ENCODE measurements around the gene C6.

The C6 gene

DNA sequence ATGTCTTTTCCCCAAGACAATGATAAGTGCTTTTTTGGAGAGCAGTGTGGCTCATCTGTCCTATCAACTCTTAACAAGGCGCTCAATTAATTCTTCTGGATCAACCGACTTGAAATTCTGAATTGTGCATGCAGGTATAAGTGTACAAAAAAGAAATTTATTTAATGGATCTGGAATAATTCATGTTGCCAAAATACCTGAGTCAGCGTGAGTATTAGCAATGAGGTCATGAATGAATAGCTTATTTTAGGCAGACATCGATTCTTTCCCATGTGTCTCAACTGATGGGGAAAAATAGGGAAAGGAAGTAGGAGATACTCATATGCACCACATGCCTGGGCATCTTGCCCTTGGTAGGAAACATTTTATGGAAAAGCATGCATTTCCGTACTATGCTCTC, 68.0 kb downstream of the C6 start:
- TF ChIP-seq, protein P1, sequence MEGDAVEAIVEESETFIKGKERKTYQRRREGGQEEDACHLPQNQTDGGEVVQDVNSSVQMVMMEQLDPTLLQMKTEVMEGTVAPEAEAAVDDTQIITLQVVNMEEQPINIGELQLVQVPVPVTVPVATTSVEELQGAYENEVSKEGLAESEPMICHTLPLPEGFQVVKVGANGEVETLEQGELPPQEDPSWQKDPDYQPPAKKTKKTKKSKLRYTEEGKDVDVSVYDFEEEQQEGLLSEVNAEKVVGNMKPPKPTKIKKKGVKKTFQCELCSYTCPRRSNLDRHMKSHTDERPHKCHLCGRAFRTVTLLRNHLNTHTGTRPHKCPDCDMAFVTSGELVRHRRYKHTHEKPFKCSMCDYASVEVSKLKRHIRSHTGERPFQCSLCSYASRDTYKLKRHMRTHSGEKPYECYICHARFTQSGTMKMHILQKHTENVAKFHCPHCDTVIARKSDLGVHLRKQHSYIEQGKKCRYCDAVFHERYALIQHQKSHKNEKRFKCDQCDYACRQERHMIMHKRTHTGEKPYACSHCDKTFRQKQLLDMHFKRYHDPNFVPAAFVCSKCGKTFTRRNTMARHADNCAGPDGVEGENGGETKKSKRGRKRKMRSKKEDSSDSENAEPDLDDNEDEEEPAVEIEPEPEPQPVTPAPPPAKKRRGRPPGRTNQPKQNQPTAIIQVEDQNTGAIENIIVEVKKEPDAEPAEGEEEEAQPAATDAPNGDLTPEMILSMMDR (IDR thresholded peaks at IDR 0.05; ENCODE audit: insufficient read depth, low read depth, low read length, missing control alignments): no peak
- no peak overlapping the region for H3K4me3 ChIP-seq (ENCODE audit: low read depth, low read length)
- DNase-seq (ENCODE audit: low read depth): no peak

DNA sequence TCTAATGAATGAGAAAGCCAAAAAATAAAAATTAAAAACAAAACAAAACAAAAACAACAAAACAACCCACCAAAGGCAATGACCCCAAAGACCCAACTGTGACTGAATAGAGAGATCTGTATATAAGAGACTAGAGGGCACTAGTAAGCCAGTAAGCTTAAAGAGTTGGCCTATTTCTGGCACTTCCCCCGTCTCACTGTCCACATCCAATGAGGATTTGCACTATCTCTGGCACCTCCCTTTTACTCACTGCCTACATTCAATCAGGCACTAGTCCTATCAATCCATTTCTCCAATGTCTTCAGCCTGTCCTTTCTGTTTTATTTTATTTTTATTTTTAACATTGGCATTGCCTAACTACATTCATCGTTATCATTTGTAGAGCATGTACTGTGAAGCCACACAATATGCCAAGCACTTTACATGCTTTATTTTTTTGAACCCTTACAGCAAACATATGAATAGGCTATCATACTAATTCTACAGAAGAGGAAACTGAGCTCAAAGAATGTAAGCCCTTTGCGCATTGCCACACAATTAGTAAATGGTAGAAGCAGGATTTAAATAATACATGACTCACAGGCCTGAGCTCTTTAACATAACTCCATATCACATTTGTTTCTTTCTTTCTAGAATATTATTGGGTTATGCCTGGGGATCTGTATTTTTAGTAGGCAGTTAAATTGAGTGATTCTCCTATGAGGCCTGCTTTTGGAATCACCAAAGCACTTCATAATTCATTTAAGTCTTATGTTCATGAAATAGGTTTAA, 70.0 kb downstream of the C6 start:
- DNase-seq (ENCODE audit: low read depth): no peak
- TF ChIP-seq, protein P1 (IDR thresholded peaks at IDR 0.05; ENCODE audit: insufficient read depth, low read depth, low read length, missing control alignments): no peak
- H3K4me3 ChIP-seq (ENCODE audit: low read depth, low read length): no peak overlapping the region

DNA sequence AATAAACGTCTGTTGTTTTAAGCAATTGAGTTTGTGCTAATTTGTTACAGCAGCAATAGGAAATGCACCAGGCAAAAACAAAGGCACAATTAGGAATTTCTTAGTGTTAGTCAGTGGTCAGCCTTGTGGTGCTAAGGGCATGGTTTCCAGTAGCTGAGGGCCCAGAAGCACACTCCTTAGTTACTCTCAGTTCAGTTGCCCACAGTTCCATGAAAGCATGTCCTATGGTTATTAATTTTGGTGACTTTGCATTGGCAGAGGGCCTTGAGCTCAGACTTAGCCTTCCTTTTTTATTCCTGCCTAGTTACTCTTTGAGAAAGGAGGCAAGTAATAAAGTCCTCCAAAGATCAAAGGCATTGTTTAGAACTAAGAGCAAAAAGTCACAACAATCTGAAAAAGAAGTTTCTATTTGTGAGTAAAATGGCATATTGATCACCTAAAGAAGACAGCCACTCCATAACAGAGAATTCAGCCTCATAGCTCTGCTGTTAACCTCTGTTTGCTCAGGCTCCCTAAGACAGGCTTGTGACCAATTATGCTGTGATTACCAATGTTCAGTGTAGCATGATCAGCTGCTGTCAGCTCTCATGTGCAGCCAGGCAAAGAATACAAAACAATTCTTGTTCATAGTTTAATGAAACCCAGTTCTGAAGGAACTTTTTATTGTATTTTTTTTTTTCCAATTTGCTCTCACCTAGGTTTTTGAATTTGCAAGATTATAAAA, 85.2 kb downstream of the C6 start:
- TF ChIP-seq, protein P1 (IDR thresholded peaks at IDR 0.05; ENCODE audit: insufficient read depth, low read depth, low read length, missing control alignments): no peak
- H3K4me3 ChIP-seq (ENCODE audit: low read depth, low read length): no peak overlapping the region
- no peak for DNase-seq (ENCODE audit: low read depth)

DNA sequence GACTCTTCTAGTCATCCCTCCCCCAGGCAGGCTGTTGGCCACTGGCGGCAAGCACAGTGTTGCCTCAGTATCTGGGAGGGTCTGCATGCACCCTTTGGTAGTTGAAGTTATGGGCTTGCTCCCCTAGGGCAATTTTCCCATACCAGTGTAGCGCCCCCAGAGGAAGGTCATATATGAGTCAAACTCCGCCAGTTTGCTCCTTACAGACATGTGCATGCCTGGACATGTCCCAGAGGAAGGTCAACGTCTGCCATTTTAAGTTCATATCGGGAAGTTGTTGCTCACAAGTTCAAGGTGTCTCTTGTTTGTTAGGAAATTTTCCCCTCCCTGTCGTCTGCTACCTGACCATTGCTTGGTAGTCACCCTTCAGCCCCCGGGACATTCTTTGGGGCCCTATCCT, 90.9 kb downstream of the C6 start:
- H3K4me3 ChIP-seq (ENCODE audit: low read depth, low read length): no peak overlapping the region
- TF ChIP-seq, protein P1 (IDR thresholded peaks at IDR 0.05; ENCODE audit: insufficient read depth, low read depth, low read length, missing control alignments): peak; percentile 9
- peak; percentile 13 for DNase-seq (ENCODE audit: low read depth)

DNA sequence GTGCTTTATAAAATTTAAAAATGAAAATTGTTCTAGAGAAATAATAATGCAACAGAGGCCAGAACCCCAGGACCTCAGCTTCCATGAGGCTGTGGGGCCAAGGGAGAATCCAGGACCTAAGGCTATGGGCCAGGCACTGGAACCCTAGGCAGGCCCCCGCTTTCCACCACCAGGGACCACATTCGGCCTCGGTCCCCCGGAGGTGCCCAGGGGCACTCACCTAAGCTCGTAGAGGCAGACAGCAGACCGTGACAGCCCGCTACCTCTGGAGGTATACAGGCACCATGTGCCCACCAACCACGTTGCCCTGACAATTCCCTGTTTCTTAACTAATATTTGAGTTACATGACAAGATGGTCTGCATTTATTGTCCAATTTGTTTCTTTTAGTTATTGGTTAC, 92.7 kb downstream of the C6 start:
- no peak for DNase-seq (ENCODE audit: low read depth)
- TF ChIP-seq, protein P1 (IDR thresholded peaks at IDR 0.05; ENCODE audit: insufficient read depth, low read depth, low read length, missing control alignments): no peak
- no peak overlapping the region for H3K4me3 ChIP-seq (ENCODE audit: low read depth, low read length)

DNA sequence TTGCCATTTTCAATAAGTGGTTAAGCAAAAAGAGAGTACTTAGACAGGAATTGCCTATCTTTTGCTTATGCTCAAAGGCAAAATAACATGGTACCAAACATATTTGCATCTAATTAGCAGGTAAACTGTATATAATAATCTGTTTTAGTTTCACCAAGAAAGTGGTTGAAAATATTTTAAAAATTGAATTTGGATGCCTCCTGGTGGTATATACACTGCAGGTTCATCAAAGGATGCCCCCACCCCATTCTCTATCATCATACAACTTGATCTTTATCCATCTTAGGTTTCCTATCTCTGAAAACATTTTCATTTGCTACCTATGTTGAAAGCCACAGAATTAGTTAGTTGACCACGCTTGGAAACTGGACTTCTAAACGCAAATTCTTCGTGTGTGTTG, 95.2 kb downstream of the C6 start:
- TF ChIP-seq, protein P1 (IDR thresholded peaks at IDR 0.05; ENCODE audit: insufficient read depth, low read depth, low read length, missing control alignments): no peak
- H3K4me3 ChIP-seq (ENCODE audit: low read depth, low read length): no peak overlapping the region
- DNase-seq (ENCODE audit: low read depth): no peak

All from GM12865 (cell line).